Kidney glomerular epithelial cell (primary cell): ENCODE results near the gene AK1.

Experiments
- DNase-seq: peaks from one replicate; lab custom pipeline; 2025; lab: John Stamatoyannopoulos, UW

Gene AK1

GRCh38 chr9:127908660-127908926 lies 31.1 kb upstream of the AK1 start:
- no peak for DNase-seq

- no peak for DNase-seq
Observed at GRCh38 chr9:127907867-127908659, 30.6 kb upstream of the AK1 start.

GRCh38 chr9:127905788-127906191 lies 28.3 kb upstream of the AK1 start:
- DNase-seq: no peak

GRCh38 chr9:127905004-127905728 lies 27.7 kb upstream of the AK1 start:
- DNase-seq: no peak

- DNase-seq: no peak
Observed at GRCh38 chr9:127904561-127905003, 27.1 kb upstream of the AK1 start.

- DNase-seq: peak; percentile 43
Observed at GRCh38 chr9:127903557-127904475, 26.3 kb upstream of the AK1 start.

- peak; percentile 23 for DNase-seq
Observed at GRCh38 chr9:127899128-127899943, 21.9 kb upstream of the AK1 start, which contains the start of gene ST6GALNAC6. Gene ST6GALNAC6, minus strand, starts transcription at chr9:127899603. Its CDS starts 1,622 bp downstream, at chr9:127897981.

- peak; percentile 63 for DNase-seq
Observed at GRCh38 chr9:127898433-127899127, 21.1 kb upstream of the AK1 start.

- DNase-seq: peak; percentile 46
Observed at GRCh38 chr9:127897193-127897692, 19.8 kb upstream of the AK1 start.

- DNase-seq: no peak
Observed at GRCh38 chr9:127896395-127897192, 19.1 kb upstream of the AK1 start.

- DNase-seq: no peak
Observed at GRCh38 chr9:127895811-127896210, 18.3 kb upstream of the AK1 start.

GRCh38 chr9:127893392-127893791 lies 15.9 kb upstream of the AK1 start:
- DNase-seq: no peak

GRCh38 chr9:127892831-127893230 lies 15.4 kb upstream of the AK1 start:
- no peak for DNase-seq

GRCh38 chr9:127890053-127890452 lies 12.6 kb upstream of the AK1 start:
- DNase-seq: no peak

- DNase-seq: no peak
Observed at GRCh38 chr9:127887792-127888191, 10.3 kb upstream of the AK1 start.

GRCh38 chr9:127886401-127886972 lies 9.0 kb upstream of the AK1 start:
- no peak for DNase-seq

GRCh38 chr9:127885508-127886281 lies 8.2 kb upstream of the AK1 start:
- DNase-seq: no peak

- DNase-seq: no peak
Observed at GRCh38 chr9:127884976-127885490, 7.6 kb upstream of the AK1 start.
